B cell (primary cell): ENCODE data around the gene ACTR8. TPM values are rescaled to one million over a fixed set of nuclear protein-coding genes. Genes with fewer than 3 reads are reported as not detected.

Experiments used
- ATAC-seq: fragments of 200-7000 bp; cut with Tn5 transposase; one replicate; pipeline ENCODE4 v1.10.0; 2021; ENCODE audit warnings: low read depth, mild to moderate bottlenecking, moderate number of reproducible peaks, moderate library complexity
- CTCF ChIA-PET: fragments of 350-600 bp; sonication (Branson Sonifier 250); formaldehyde crosslinking; loops from one replicate; lab custom pipeline; 2021; ENCODE audit warnings: antibody characterized with exemption, inconsistent platforms; lab: Charles Lee
- POLR2A ChIA-PET: fragments of 350-600 bp; sonication (Branson Sonifier 250); formaldehyde crosslinking; loops from one replicate; lab custom pipeline; 2021; ENCODE audit warnings: antibody characterized with exemption; lab: Charles Lee
- DNase-seq: peaks from one replicate; pipeline ENCODE4 v3.0.0; 2013
- H2AFZ ChIP-seq: 2 replicates; pipeline ENCODE4 v1.6.1; 2012; ENCODE audit warnings: mild to moderate bottlenecking, low read depth, low read length; ENCODE audit not compliant: insufficient read depth, poor library complexity, severe bottlenecking
- H3K27ac ChIP-seq, 2 donors: 1 replicate in 1 of 2; 2 replicates in 1 of 2; pipeline ENCODE4 v1.5.1; 2012 to 2013; ENCODE audit warnings: low read length in 2 of 2, mild to moderate bottlenecking in 2 of 2, moderate library complexity in 1 of 2
- H3K27me3 ChIP-seq, 4 experiments: fragments of 200-600 bp in 1 of 4; sonication (generic) in 1 of 4; replicated peaks in 1 of 4; 1 replicate in 2 of 4; 2 replicates in 2 of 4; pipeline versions ENCODE4 v1.6.1 to v1.7.0; 2013 to 2016; ENCODE audit warnings: low read length in 3 of 4, mild to moderate bottlenecking in 2 of 4, mixed read lengths in 1 of 4, moderate library complexity in 1 of 4; ENCODE audit not compliant: insufficient read depth in 4 of 4, control insufficient read depth in 3 of 4; ENCODE audit errors: control extremely low read depth in 1 of 4
- H3K36me3 ChIP-seq, 2 experiments: replicated peaks in 1 of 2; 1 replicate in 1 of 2; 2 replicates in 1 of 2; pipeline versions ENCODE4 v1.6.1 to v1.7.1; 2013; ENCODE audit warnings: low read length in 1 of 2; ENCODE audit not compliant: insufficient read depth in 2 of 2, control insufficient read depth in 1 of 2; ENCODE audit errors: control extremely low read depth in 1 of 2, extremely low read depth in 1 of 2
- H3K4me1 ChIP-seq, 2 donors: fragments of 200-600 bp in 1 of 2; sonication (generic) in 1 of 2; 1 replicate in 1 of 2; 2 replicates in 1 of 2; pipeline versions ENCODE4 v1.5.1 to v1.6.1; 2013 to 2017; ENCODE audit warnings: low read length in 2 of 2; ENCODE audit not compliant: control insufficient read depth in 2 of 2, insufficient read depth in 2 of 2
- H3K4me2 ChIP-seq: replicated peaks from 2 replicates; pipeline ENCODE3; 2012; ENCODE audit warnings: mild to moderate bottlenecking, low read depth, low read length; ENCODE audit not compliant: poor library complexity, severe bottlenecking
- H3K4me3 ChIP-seq, 5 experiments: fragments of 200-600 bp in 1 of 5; sonication (generic) in 1 of 5; 1 replicate in 3 of 5; 2 replicates in 2 of 5; pipeline versions ENCODE4 v1.5.1 to v1.7.0; 2011 to 2016; ENCODE audit warnings: low read length in 4 of 5, mild to moderate bottlenecking in 4 of 5, low read depth in 2 of 5, control low read depth in 1 of 5, moderate library complexity in 1 of 5; ENCODE audit not compliant: insufficient read depth in 1 of 5; ENCODE audit errors: control extremely low read depth in 1 of 5, extremely low read depth in 1 of 5
- H3K79me2 ChIP-seq: fragments of 200-600 bp; sonication (generic); one replicate; pipeline ENCODE4 v1.6.0; 2016; ENCODE audit warnings: low read length; ENCODE audit not compliant: control insufficient read depth, insufficient read depth
- H3K9ac ChIP-seq: fragments of 200-600 bp; sonication (generic); 2 replicates; pipeline ENCODE4 v1.6.1; 2017; ENCODE audit warnings: mild to moderate bottlenecking, low read length, moderate library complexity
- H3K9me3 ChIP-seq, 3 donors: one replicate each; pipeline versions ENCODE4 v1.6.1 to v1.7.1; 2013; ENCODE audit warnings: low read length in 2 of 3; ENCODE audit not compliant: control insufficient read depth in 2 of 3, insufficient read depth in 1 of 3; ENCODE audit errors: control extremely low read depth in 1 of 3
- H4K20me1 ChIP-seq: 2 replicates; pipeline ENCODE4 v1.6.0; 2012; ENCODE audit warnings: mild to moderate bottlenecking, low read length; ENCODE audit not compliant: insufficient read depth, control insufficient read depth, poor library complexity, severe bottlenecking
- H3K27ac Mint-ChIP-seq: one replicate; pipeline ENCODE4 v1.8.0; 2021; ENCODE audit warnings: mixed read lengths
- H3K27me3 Mint-ChIP-seq: one replicate; pipeline ENCODE4 v1.8.0; 2021; ENCODE audit warnings: mixed read lengths
- H3K4me1 Mint-ChIP-seq: one replicate; pipeline ENCODE4 v1.8.0; 2021; ENCODE audit warnings: mixed read lengths
- H3K4me3 Mint-ChIP-seq: one replicate; pipeline ENCODE4 v1.8.0; 2021; ENCODE audit warnings: mixed read lengths
- H3K9me3 Mint-ChIP-seq: one replicate; pipeline ENCODE4 v1.8.0; 2022; ENCODE audit warnings: mixed read lengths; ENCODE audit not compliant: insufficient read depth
- EZH2 ChIP-seq: IDR thresholded peaks from 2 replicates; pipeline ENCODE4 v1.6.1; 2012; ENCODE audit warnings: borderline replicate concordance, low read depth, mild to moderate bottlenecking, moderate library complexity, low read length; ENCODE audit not compliant: insufficient read depth, poor library complexity, severe bottlenecking
- WGBS: methylation state at CpG from one replicate; pipeline ENCODE4 v1.1.5; 2013; ENCODE audit warnings: missing lambda C conversion rate; ENCODE audit not compliant: insufficient coverage; 5-methylcytosine and 5-hydroxymethylcytosine counted together
- intact Hi-C: fragments of 100-400 bp; cut with micrococcal nuclease; formaldehyde crosslinking; loops from one replicate; pipeline ENCODE4 v1.10.0; 2022
- polyA plus RNA-seq: library from polyadenylated mRNA; depleted of rRNA; stranded (reverse); fragments of >200 nt; gene quantifications from 2 replicates; pipeline ENCODE4 v1.2.3, GENCODE V29; 2012
- total RNA-seq, 2 donors: library from RNA; stranded (reverse); fragments of 120-200 nt in 1 of 2; gene quantifications; 1 replicate in 1 of 2; 2 replicates in 1 of 2; pipeline versions ENCODE4 v1.2.3 to v1.2.4, GENCODE V29; 2013 to 2022
- TF ChIP-seq, protein P1 (sequence below): fragments of 200-600 bp; IDR thresholded peaks from one replicate; pipeline ENCODE4 v1.8.0; 2022; ENCODE audit warnings: antibody characterized with exemption, mild to moderate bottlenecking

Gene ACTR8
- total and polyA plus RNA-seq, 2 donors (not counting 1 experiment from before 2014, with no cell fraction given): 10.8 to 42.0 TPM

DNA sequence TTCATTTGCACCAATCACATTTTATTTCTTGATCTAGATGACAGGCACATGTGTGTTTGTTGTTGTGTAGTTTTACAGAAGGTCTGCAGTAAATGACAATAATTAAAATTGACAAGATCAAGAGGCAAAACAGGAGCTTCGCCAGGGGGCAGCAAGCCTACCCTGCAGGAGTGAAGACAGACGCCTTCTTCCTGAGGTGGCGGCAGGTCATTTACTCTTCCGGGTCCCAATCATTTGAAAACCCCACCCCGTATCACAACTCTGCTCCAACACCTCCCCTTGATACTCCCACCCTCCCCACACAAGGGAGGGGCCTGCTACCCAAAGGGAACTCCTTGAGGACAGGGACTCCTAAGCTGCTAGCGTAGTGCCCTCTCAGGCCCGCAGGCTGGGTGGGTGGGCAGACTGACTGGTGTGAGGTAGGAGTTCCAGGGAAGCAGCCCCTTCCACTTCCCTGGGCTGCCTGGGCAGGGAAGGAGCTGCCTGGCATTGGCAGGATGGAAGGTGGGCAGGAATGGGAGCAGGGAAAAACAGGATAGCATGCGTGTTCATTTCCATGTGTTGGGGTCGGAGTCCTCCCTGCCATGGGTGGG, 48.8 kb downstream of the ACTR8 start:
- Histone ChIP-seq H3K9me3 (no peaks in the 10 kb centered on the region), H3K79me2 (no peaks in the 10 kb centered on the region), H3K4me2 (no peak overlapping the region), H3K27me3 (no peaks in the 10 kb centered on the region), H3K27ac (no peak overlapping the region), H3K9ac (no peak overlapping the region), H3K36me3 (no peaks in the 10 kb centered on the region), H2AFZ (no peak overlapping the region), H4K20me1 (no peaks in the 10 kb centered on the region), H3K4me3 (no peak overlapping the region), H3K4me1 (no peaks in the 10 kb centered on the region)
- Mint-ChIP-seq H3K9me3 (no peaks in the 10 kb centered on the region), H3K4me3 (no peak overlapping the region), H3K4me1 (no peaks in the 10 kb centered on the region), H3K27me3 (no peaks in the 10 kb centered on the region), H3K27ac (no peak overlapping the region)
- TF ChIP-seq, protein P1, sequence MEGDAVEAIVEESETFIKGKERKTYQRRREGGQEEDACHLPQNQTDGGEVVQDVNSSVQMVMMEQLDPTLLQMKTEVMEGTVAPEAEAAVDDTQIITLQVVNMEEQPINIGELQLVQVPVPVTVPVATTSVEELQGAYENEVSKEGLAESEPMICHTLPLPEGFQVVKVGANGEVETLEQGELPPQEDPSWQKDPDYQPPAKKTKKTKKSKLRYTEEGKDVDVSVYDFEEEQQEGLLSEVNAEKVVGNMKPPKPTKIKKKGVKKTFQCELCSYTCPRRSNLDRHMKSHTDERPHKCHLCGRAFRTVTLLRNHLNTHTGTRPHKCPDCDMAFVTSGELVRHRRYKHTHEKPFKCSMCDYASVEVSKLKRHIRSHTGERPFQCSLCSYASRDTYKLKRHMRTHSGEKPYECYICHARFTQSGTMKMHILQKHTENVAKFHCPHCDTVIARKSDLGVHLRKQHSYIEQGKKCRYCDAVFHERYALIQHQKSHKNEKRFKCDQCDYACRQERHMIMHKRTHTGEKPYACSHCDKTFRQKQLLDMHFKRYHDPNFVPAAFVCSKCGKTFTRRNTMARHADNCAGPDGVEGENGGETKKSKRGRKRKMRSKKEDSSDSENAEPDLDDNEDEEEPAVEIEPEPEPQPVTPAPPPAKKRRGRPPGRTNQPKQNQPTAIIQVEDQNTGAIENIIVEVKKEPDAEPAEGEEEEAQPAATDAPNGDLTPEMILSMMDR: no peak
- TF ChIP-seq EZH2: no peak
- CTCF ChIA-PET: no interaction called here
- no peak for ATAC-seq
- POLR2A ChIA-PET: no interaction called here
- intact Hi-C loops: no loop called here
- DNase-seq: no peak
- WGBS: 98% methylated on average over 7 of the region's 9 CpGs

DNA sequence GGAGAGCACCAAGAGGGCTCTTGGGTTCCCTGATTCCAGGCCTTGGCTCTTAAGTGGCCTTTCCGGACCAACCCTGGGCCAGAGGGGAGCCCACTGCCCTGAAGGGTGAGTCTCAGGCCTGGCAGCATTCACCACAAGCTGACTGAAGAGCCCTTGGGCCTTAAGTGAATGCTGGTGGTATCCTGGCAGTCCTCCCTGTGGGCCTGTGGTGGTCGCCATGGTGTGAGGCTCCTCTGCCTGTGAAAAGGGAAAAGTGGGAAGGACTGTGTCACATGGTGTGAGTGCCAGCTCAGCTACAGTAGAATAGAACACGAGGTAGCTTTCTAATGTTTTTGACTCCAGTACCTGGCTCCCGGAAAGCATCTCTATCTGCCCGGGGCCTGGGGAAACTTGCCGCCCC, 51.0 kb downstream of the ACTR8 start:
- Histone ChIP-seq H3K4me2 (no peak overlapping the region), H3K4me1 (no peaks in the 10 kb centered on the region), H3K27me3 (no peaks in the 10 kb centered on the region), H3K79me2 (no peaks in the 10 kb centered on the region), H3K36me3 (no peaks in the 10 kb centered on the region), H3K4me3 (no peak overlapping the region), H3K27ac (no peak overlapping the region), H2AFZ (no peak overlapping the region), H4K20me1 (no peaks in the 10 kb centered on the region), H3K9ac (no peak overlapping the region), H3K9me3 (no peaks in the 10 kb centered on the region)
- 97% methylated on average over 6 of the region's 6 CpGs for WGBS
- ChIA-PET POLR2A (no interaction called here), CTCF (no interaction called here)
- H3K4me3 Mint-ChIP-seq: no peak overlapping the region
- intact Hi-C loops: no loop called here
- no peak overlapping the region for H3K27ac Mint-ChIP-seq
- no peaks in the 10 kb centered on the region for H3K27me3 Mint-ChIP-seq
- DNase-seq: no peak
- TF ChIP-seq, protein P1: no peak
- no peak for TF ChIP-seq EZH2
- no peaks in the 10 kb centered on the region for H3K9me3 Mint-ChIP-seq
- H3K4me1 Mint-ChIP-seq: no peaks in the 10 kb centered on the region
- no peak for ATAC-seq
